Sigmoid colon (tissue), 7 donors: ENCODE data around the gene SBK2. TPM values are rescaled to one million over a fixed set of nuclear protein-coding genes. Genes with fewer than 3 reads are reported as not detected.
A peak's percentile ranks its signal among the peaks of the same experiment; 100 is the strongest.
"Not testable (repeated sequence)": the region's sequence is repeated elsewhere in the genome, so short reads cannot be mapped to it uniquely, and the experiment has no call there.

ENCODE experiments used
- DNase-seq: peaks from one replicate; pipeline ENCODE4 v3.0.0-alpha.2; 2019
- H3K27ac ChIP-seq, 4 donors: fragments of 200-600 bp; sonication (generic); one replicate each; pipeline ENCODE4 v1.5.1; 2016 to 2019; ENCODE audit warnings: mild to moderate bottlenecking in 1 of 4
- H3K27me3 ChIP-seq, 3 donors: fragments of 200-600 bp; sonication (generic); one replicate each; pipeline ENCODE4 v1.5.1; 2019; ENCODE audit warnings: mild to moderate bottlenecking in 1 of 3
- H3K36me3 ChIP-seq, 4 donors: fragments of 200-600 bp; sonication (generic); one replicate each; pipeline ENCODE4 v1.5.1; 2016 to 2019
- H3K4me1 ChIP-seq, 4 donors: fragments of 200-600 bp; sonication (generic); one replicate each; pipeline ENCODE4 v1.5.1; 2017 to 2019
- H3K4me3 ChIP-seq, 4 donors: fragments of 200-600 bp; sonication (generic); one replicate each; pipeline ENCODE4 v1.5.1; 2017 to 2019; ENCODE audit warnings: mild to moderate bottlenecking in 2 of 4, moderate library complexity in 1 of 4
- H3K9me3 ChIP-seq, 4 donors: fragments of 200-600 bp in 3 of 4; sonication (generic) in 3 of 4; one replicate each; pipeline versions ENCODE4 v1.5.1 to v1.6.1; 2013 to 2019
- EP300 ChIP-seq, 4 donors: sonication (generic); formaldehyde crosslinking; IDR thresholded peaks; one replicate each; pipeline ENCODE4 v1.6.1; 2017; ENCODE audit warnings: antibody characterized with exemption in 4 of 4
- POLR2A ChIP-seq, 2 donors: fragments of 450-650 bp; IDR thresholded peaks; one replicate each; pipeline ENCODE4 v1.6.1; 2016; ENCODE audit warnings: antibody characterized with exemption in 2 of 2, mild to moderate bottlenecking in 2 of 2, moderate library complexity in 2 of 2
- POLR2AphosphoS5 ChIP-seq, 4 donors: sonication (generic); formaldehyde crosslinking; IDR thresholded peaks; one replicate each; pipeline ENCODE4 v1.6.1; 2017; ENCODE audit warnings: antibody characterized with exemption in 4 of 4
- WGBS, 2 donors: extraction: QIAGEN DNeasy Blood & Tissue Kit; methylation state at CpG; one replicate each; pipeline ENCODE4 v1.1.7; 2013; 5-methylcytosine and 5-hydroxymethylcytosine counted together
- intact Hi-C: fragments of 100-400 bp; cut with DNase I; formaldehyde crosslinking; loops from one replicate; pipeline ENCODE4 v1.15.1; 2023
- polyA plus RNA-seq, 3 donors: library from polyadenylated mRNA; stranded (reverse); fragments of 200-250 nt; gene quantifications; one replicate each; pipeline ENCODE4 v1.2.3, GENCODE V29; 2013
- total RNA-seq, 4 donors: library from RNA; depleted of rRNA; stranded (reverse); fragments of >200 nt; gene quantifications; one replicate each; pipeline ENCODE4 v1.1.0, GENCODE V29; 2016
- TF ChIP-seq, protein P1 (sequence below), 4 experiments: fragments of 450-650 bp in 3 of 4; fragments of 200-600 bp in 1 of 4; IDR thresholded peaks; one replicate each; pipeline ENCODE4 v1.5.1; 2016 to 2019; ENCODE audit warnings: antibody characterized with exemption in 4 of 4, mild to moderate bottlenecking in 3 of 4, moderate library complexity in 2 of 4
- donor health status: healthy with polysubstance abuse.
- donor health status: Bipolar disorder and iron deficiency.
- donor health status: healthy.

Gene SBK2, protein sequence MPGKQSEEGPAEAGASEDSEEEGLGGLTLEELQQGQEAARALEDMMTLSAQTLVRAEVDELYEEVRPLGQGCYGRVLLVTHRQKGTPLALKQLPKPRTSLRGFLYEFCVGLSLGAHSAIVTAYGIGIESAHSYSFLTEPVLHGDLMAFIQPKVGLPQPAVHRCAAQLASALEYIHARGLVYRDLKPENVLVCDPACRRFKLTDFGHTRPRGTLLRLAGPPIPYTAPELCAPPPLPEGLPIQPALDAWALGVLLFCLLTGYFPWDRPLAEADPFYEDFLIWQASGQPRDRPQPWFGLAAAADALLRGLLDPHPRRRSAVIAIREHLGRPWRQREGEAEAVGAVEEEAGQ
- total RNA-seq (not detected), polyA plus RNA-seq (not detected)

DNA sequence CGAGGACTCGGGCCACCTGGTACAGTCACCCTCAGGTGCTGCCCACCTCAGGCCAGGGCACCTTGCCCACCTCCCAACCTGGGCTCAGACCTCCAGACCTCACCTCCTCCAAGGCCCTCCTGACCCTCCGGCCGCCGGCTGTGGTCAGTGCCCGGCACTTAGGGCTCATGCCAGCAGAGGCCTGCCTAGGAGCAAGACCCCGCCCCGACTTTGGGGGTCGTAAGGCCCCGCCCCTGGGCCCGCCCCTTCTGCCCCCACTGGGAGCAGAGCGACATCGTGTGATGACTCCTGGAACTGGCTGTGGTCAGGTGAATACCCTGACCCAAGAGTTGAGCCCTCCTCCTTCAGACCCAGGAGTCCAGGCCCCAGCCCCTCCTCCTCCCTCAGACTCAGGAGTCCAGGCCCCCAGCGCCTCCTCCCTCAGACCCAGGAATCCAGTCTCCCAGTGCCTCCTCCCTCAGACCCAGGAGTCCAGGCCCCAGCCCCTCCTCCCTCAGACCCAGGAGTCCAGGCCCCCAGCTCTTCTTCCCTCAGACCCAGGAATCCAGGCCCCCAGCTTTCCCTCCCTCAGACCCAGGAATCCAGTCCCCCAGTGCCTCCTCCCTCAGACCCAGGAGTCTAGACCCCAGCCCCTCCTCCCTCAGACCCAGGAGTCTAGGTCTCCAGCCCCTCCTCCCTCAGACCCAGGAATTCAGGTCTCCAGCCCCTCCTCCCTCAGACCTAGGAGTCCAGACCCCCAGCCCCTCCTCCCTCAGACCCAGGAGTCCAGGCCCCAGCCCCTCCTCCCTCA is at the start of gene SBK2:
Gene SBK2 (minus strand): TSS at position 183 of the 790 bp plus-strand sequence. CDS start 839 bp downstream, outside the sequence.
- Histone ChIP-seq H3K27me3 (peaks cover 0 to 24% (median 0%) of the 10 kb centered on the region in 3 donors), H3K4me3 (no peak within 1 kb of the TSS), H3K4me1 (no peaks in the 10 kb centered on the region), H3K9me3 (no peaks in the 10 kb centered on the region), H3K27ac (no peak within 1 kb of the TSS), H3K36me3 (no peaks in the 10 kb centered on the region)
- TF ChIP-seq EP300 (IDR thresholded peaks at IDR 0.05) (no peak), POLR2AphosphoS5 (IDR thresholded peaks at IDR 0.05) (no peak), POLR2A (IDR thresholded peaks at IDR 0.05) (no peak)
- TF ChIP-seq, protein P1, sequence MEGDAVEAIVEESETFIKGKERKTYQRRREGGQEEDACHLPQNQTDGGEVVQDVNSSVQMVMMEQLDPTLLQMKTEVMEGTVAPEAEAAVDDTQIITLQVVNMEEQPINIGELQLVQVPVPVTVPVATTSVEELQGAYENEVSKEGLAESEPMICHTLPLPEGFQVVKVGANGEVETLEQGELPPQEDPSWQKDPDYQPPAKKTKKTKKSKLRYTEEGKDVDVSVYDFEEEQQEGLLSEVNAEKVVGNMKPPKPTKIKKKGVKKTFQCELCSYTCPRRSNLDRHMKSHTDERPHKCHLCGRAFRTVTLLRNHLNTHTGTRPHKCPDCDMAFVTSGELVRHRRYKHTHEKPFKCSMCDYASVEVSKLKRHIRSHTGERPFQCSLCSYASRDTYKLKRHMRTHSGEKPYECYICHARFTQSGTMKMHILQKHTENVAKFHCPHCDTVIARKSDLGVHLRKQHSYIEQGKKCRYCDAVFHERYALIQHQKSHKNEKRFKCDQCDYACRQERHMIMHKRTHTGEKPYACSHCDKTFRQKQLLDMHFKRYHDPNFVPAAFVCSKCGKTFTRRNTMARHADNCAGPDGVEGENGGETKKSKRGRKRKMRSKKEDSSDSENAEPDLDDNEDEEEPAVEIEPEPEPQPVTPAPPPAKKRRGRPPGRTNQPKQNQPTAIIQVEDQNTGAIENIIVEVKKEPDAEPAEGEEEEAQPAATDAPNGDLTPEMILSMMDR (IDR thresholded peaks at IDR 0.05): no peak
- no peak for DNase-seq
- intact Hi-C loops: no loop called here
- 47 to 49% methylated on average over 14 of the region's 14 CpGs for WGBS, 2 donors

DNA sequence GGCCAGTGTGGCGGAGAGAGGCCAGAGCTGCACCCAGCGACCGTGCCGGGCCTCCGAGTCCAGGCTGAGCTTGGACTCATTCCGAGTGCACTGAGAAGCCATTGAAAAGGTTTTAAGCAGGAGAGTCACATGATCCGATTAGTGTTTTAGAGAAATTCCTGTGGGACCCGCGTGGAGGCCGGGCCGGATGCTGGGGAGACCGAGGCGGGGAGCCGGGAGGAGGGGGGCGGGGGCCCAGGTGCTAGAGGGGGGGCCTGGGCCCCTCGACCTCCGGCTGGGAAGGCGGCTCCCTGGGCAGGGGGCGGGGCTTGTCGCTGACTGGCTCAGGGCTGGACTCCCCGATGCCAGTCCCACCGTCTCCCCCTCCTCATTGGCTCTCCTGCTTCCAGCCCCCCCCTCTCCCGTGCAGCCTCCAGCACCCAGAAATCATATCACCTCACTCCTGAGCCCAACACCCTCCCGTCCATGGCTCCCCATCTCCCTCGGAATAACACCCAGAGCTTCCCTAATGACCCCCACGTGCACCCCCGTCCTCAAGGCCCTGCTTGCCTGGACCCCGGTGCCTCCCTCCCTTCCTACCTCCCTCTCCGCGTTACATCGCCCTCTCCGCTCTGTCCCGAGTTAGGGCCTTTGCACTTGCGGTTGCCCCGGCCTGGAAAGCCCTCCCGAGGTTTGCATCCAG is 48.9 kb upstream of the SBK2 start:
- Histone ChIP-seq H3K4me1 (peaks cover 0 to 44% (median 39%) of the 10 kb centered on the region in 4 donors), H3K4me3 (peak overlapping the region; percentile 13 to 42 (median 34)), H3K27ac (peak overlapping the region; percentile 54 to 66 (median 61)), H3K9me3 (no peaks in the 10 kb centered on the region), H3K36me3 (no peaks in the 10 kb centered on the region), H3K27me3 (no peaks in the 10 kb centered on the region)
- 2 to 3% methylated on average over 35 to 36 of the region's 36 CpGs for WGBS, 2 donors
- DNase-seq: peak; percentile 89
- no peak for TF ChIP-seq EP300 (IDR thresholded peaks at IDR 0.05)
- TF ChIP-seq, protein P1 (IDR thresholded peaks at IDR 0.05): no peak
- no peak for TF ChIP-seq POLR2A (IDR thresholded peaks at IDR 0.05)
- TF ChIP-seq POLR2AphosphoS5 (IDR thresholded peaks at IDR 0.05): no peak
- intact Hi-C loops: no loop called here

DNA sequence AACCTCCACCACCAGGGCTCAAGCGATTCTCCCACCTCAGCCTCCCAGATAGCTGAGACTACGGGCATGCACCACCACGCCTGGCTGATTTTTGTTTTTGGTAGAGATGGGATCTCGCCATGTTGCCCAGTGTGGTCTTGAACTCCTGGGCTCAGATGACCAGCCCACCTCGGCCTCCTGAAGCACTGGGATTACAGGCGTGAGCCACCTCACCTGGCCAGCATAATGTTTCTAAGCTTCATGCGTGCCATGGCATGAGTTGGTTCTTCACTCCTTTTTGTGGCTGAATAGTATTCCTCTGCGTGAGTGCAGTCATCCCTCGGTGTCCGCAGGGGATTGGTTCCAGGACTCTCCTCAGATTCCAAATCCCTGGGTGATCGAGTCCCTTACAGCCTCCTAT is 47.9 kb upstream of the SBK2 start:
- 93 to 94% methylated on average over 11 of the region's 11 CpGs for WGBS, 2 donors
- intact Hi-C loops: no loop called here
- H3K27ac ChIP-seq: no peak overlapping the region
- no peaks in the 10 kb centered on the region for H3K36me3 ChIP-seq
- H3K4me3 ChIP-seq: no peak overlapping the region
- no peak for DNase-seq
- no peaks in the 10 kb centered on the region for H3K9me3 ChIP-seq
- peaks cover 0 to 46% (median 42%) of the 10 kb centered on the region in 4 donors for H3K4me1 ChIP-seq
- H3K27me3 ChIP-seq: no peaks in the 10 kb centered on the region
- TF ChIP-seq POLR2AphosphoS5 (IDR thresholded peaks at IDR 0.05) (no peak), EP300 (IDR thresholded peaks at IDR 0.05) (no peak), POLR2A (IDR thresholded peaks at IDR 0.05) (no peak)
- TF ChIP-seq, protein P1 (IDR thresholded peaks at IDR 0.05): no peak

DNA sequence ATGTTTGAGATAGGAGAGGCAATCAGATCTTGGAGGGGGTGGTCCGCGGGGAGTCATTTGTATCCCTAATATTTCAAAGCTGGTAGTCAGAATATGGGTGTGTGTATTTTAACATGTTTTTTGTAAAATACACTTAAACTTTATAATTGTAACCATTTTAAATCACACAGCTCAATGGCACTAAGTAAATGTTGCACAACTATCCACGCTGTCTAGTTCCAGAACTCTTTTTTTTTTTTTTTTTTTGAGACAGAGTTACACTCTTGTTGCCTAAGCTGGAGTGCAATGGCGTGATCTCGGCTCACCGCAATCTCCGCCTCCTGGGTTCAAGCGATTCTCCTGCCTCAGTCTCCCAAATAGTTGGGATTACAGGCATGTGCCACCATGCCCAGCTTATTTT is 47.0 kb upstream of the SBK2 start:
- H3K4me3 ChIP-seq, DNase-seq, H3K27me3 ChIP-seq, H3K27ac ChIP-seq, intact Hi-C loops, H3K36me3 ChIP-seq, H3K9me3 ChIP-seq: not testable (repeated sequence)
- WGBS, 2 donors: 87 to 90% methylated on average over 8 of the region's 8 CpGs
- H3K4me1 ChIP-seq: peaks cover 0 to 53% (median 45%) of the 10 kb centered on the region in 4 donors

DNA sequence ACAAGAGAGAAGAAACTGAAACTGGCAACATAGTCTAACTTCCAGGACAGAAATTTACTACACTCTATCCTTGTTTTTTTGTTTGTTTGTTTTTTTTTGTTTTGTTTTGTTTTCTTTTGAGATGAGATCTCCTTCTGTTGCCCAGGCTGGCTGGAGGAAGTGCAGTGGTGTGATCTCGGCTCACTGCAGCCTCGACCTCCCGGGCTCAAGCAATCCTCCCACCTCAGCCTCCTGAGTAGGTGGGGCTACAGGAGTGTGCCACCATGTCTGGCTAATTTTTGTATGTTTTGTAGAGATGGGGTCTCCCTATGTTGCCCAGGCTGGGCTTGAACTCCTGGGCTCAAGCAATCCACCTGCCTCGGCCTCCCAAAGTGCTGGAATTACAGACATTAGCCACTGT is 45.4 kb upstream of the SBK2 start:
- 62 to 73% methylated on average over 4 of the region's 4 CpGs for WGBS, 2 donors
- H3K9me3 ChIP-seq, intact Hi-C loops, H3K27me3 ChIP-seq, H3K4me3 ChIP-seq, DNase-seq: not testable (repeated sequence)
- Histone ChIP-seq H3K27ac (peak overlapping the region in 1 of 4 donors; percentile 12), H3K36me3 (peaks cover 0 to 20% (median 16%) of the 10 kb centered on the region in 4 donors), H3K4me1 (peaks cover 0 to 47% (median 38%) of the 10 kb centered on the region in 4 donors)
